Colonic mucosa (tissue), 4 donors: ENCODE results near the gene PAIP2. TPM values are rescaled to one million over a fixed set of nuclear protein-coding genes. Genes with fewer than 3 reads are reported as not detected.

Source experiments
- DNase-seq: peaks from one replicate; pipeline ENCODE4 v3.0.0-alpha.2; 2020
- H3K27ac ChIP-seq: fragments of 200-600 bp; one replicate; pipeline ENCODE4 v1.8.0; 2021
- H3K27me3 ChIP-seq: fragments of 200-600 bp; one replicate; pipeline ENCODE4 v1.8.0; 2021
- H3K36me3 ChIP-seq: fragments of 200-600 bp; one replicate; pipeline ENCODE4 v1.8.0; 2021
- H3K4me1 ChIP-seq: fragments of 200-600 bp; one replicate; pipeline ENCODE4 v1.8.0; 2021; ENCODE audit warnings: mild to moderate bottlenecking
- H3K4me3 ChIP-seq: fragments of 200-600 bp; one replicate; pipeline ENCODE4 v1.8.0; 2021
- H3K9ac ChIP-seq, 2 donors: one replicate each; pipeline ENCODE4 v1.7.0; 2013; ENCODE audit warnings: control low read depth in 2 of 2, low read depth in 2 of 2, low read length in 2 of 2
- H3K9me3 ChIP-seq: fragments of 200-600 bp; one replicate; pipeline ENCODE4 v1.8.0; 2021
- CTCF ChIP-seq: fragments of 200-600 bp; IDR thresholded peaks from one replicate; pipeline ENCODE4 v1.8.0; 2022; ENCODE audit warnings: antibody characterized with exemption, mild to moderate bottlenecking
- intact Hi-C: fragments of 100-400 bp; cut with DNase I; formaldehyde crosslinking; loops from one replicate; pipeline ENCODE4 v1.14.1; 2022
- total RNA-seq, 2 donors: library from RNA; stranded (reverse); fragmentation: NEBNext Ultra II Directional in 1 of 2; extraction: Animal tissue kit (Norgen Biotek cat#: 25700) in 1 of 2; gene quantifications; one replicate each; pipeline ENCODE4 v1.2.1, GENCODE V29; 2021
- donor health status: healthy.
- donor health status: DM: no; HTN: no; CAD: no.
- donor health status: DM: no; HTN: no; CAD: no.

The PAIP2 gene
- total RNA-seq, 2 donors from 2014 or later, result 39.4 to 49.7 TPM

GRCh38 chr5:139410993-139411828 is 69.6 kb downstream of the PAIP2 start:
- Histone ChIP-seq H3K4me3 (no peak overlapping the region), H3K9ac (no peak overlapping the region), H3K36me3 (no peaks in the 10 kb centered on the region), H3K9me3 (no peaks in the 10 kb centered on the region), H3K27ac (no peak overlapping the region), H3K27me3 (no peaks in the 10 kb centered on the region), H3K4me1 (no peaks in the 10 kb centered on the region)
- intact Hi-C loops, result no loop called here
- DNase-seq, result no peak
- TF ChIP-seq CTCF, result no peak

GRCh38 chr5:139413153-139413552 is 71.5 kb downstream of the PAIP2 start:
- intact Hi-C loops, result no loop called here
- no peaks in the 10 kb centered on the region for H3K9me3 ChIP-seq
- no peak overlapping the region for H3K9ac ChIP-seq
- no peak overlapping the region for H3K4me3 ChIP-seq
- H3K4me1 ChIP-seq, result peaks cover 7% of the 10 kb centered on the region
- TF ChIP-seq CTCF, result no peak
- no peaks in the 10 kb centered on the region for H3K27me3 ChIP-seq
- no peaks in the 10 kb centered on the region for H3K36me3 ChIP-seq
- DNase-seq, result no peak
- H3K27ac ChIP-seq, result no peak overlapping the region

GRCh38 chr5:139413963-139414362 is 72.3 kb downstream of the PAIP2 start:
- peaks cover 7% of the 10 kb centered on the region for H3K4me1 ChIP-seq
- H3K4me3 ChIP-seq, result no peak overlapping the region
- no peaks in the 10 kb centered on the region for H3K36me3 ChIP-seq
- no peaks in the 10 kb centered on the region for H3K9me3 ChIP-seq
- no peaks in the 10 kb centered on the region for H3K27me3 ChIP-seq
- DNase-seq, result no peak
- no peak for TF ChIP-seq CTCF
- no peak overlapping the region for H3K9ac ChIP-seq
- intact Hi-C loops, result no loop called here
- no peak overlapping the region for H3K27ac ChIP-seq

GRCh38 chr5:139414581-139415130 is 73.0 kb downstream of the PAIP2 start:
- TF ChIP-seq CTCF, result no peak
- Histone ChIP-seq H3K36me3 (no peaks in the 10 kb centered on the region), H3K4me1 (peaks cover 12% of the 10 kb centered on the region), H3K27me3 (no peaks in the 10 kb centered on the region), H3K9ac (no peak overlapping the region), H3K4me3 (no peak overlapping the region), H3K27ac (no peak overlapping the region), H3K9me3 (no peaks in the 10 kb centered on the region)
- intact Hi-C loops, result no loop called here
- no peak for DNase-seq

- no peaks in the 10 kb centered on the region for H3K9me3 ChIP-seq
- H3K36me3 ChIP-seq, result no peaks in the 10 kb centered on the region
- H3K27me3 ChIP-seq, result no peaks in the 10 kb centered on the region
- intact Hi-C loops, result no loop called here
- no peak overlapping the region for H3K4me3 ChIP-seq
- DNase-seq, result no peak
- H3K4me1 ChIP-seq, result peaks cover 12% of the 10 kb centered on the region
- peak overlapping the region in 1 of 2 donors; percentile 9 for H3K9ac ChIP-seq
- no peak overlapping the region for H3K27ac ChIP-seq
- TF ChIP-seq CTCF, result no peak
Observed at GRCh38 chr5:139415221-139415861, 73.7 kb downstream of the PAIP2 start.
